CD8-positive, alpha-beta memory T cell (primary cell): ENCODE results near the gene TAAR6. TPM values are rescaled to one million over a fixed set of nuclear protein-coding genes. Genes with fewer than 3 reads are reported as not detected.
"Not testable (repeated sequence)": the region's sequence is repeated elsewhere in the genome, so short reads cannot be mapped to it uniquely, and the experiment has no call there.

ENCODE experiments used
- CTCF ChIA-PET: fragments of 350-600 bp; sonication (Branson Sonifier 250); formaldehyde crosslinking; loops from one replicate; lab custom pipeline; 2021; ENCODE audit warnings: antibody characterized with exemption; lab: Charles Lee
- POLR2A ChIA-PET: fragments of 350-600 bp; sonication (Branson Sonifier 250); formaldehyde crosslinking; loops from one replicate; lab custom pipeline; 2021; ENCODE audit warnings: antibody characterized with exemption; lab: Charles Lee
- DNase-seq, 5 donors: peaks; one replicate each; pipeline versions ENCODE4 v3.0.0 to v3.0.0-alpha.2; 2020 to 2022; ENCODE audit warnings: mixed read lengths in 1 of 5
- H3K27ac ChIP-seq: one replicate; pipeline ENCODE4 v1.7.0; 2013; ENCODE audit warnings: low read depth, mild to moderate bottlenecking, low read length, moderate library complexity
- H3K27me3 ChIP-seq: 2 replicates; pipeline ENCODE4 v1.7.0; 2013; ENCODE audit warnings: low read length, mild to moderate bottlenecking; ENCODE audit not compliant: insufficient read depth, poor library complexity, severe bottlenecking
- H3K36me3 ChIP-seq: 2 replicates; pipeline ENCODE4 v1.7.0; 2013; ENCODE audit warnings: mild to moderate bottlenecking, low read length, moderate library complexity; ENCODE audit not compliant: insufficient read depth
- H3K4me1 ChIP-seq: 2 replicates; pipeline ENCODE4 v1.7.0; 2013; ENCODE audit warnings: mild to moderate bottlenecking, low read length, moderate library complexity; ENCODE audit not compliant: insufficient read depth
- H3K4me3 ChIP-seq: 2 replicates; pipeline ENCODE4 v1.7.0; 2013; ENCODE audit warnings: mild to moderate bottlenecking, low read length
- H3K9me3 ChIP-seq: 2 replicates; pipeline ENCODE4 v1.7.0; 2013; ENCODE audit warnings: mild to moderate bottlenecking, low read length
- H3K27ac Mint-ChIP-seq, 8 donors: one replicate each; pipeline ENCODE4 v1.8.0; 2020 to 2021; ENCODE audit warnings: mixed read lengths in 8 of 8, mild to moderate bottlenecking in 6 of 8, inconsistent platforms in 3 of 8, moderate library complexity in 3 of 8
- H3K27me3 Mint-ChIP-seq, 2 donors: one replicate each; pipeline ENCODE4 v1.8.0; 2020 to 2021; ENCODE audit warnings: mixed read lengths in 2 of 2, mild to moderate bottlenecking in 1 of 2, moderate library complexity in 1 of 2
- H3K36me3 Mint-ChIP-seq, 3 donors: one replicate each; pipeline ENCODE4 v1.8.0; 2020 to 2021; ENCODE audit warnings: mixed read lengths in 3 of 3, inconsistent platforms in 1 of 3, mild to moderate bottlenecking in 1 of 3
- H3K4me1 Mint-ChIP-seq, 3 donors: one replicate each; pipeline ENCODE4 v1.8.0; 2020 to 2021; ENCODE audit warnings: mixed read lengths in 3 of 3, inconsistent platforms in 1 of 3, mild to moderate bottlenecking in 1 of 3
- H3K4me3 Mint-ChIP-seq, 7 donors: one replicate each; pipeline ENCODE4 v1.8.0; 2020 to 2021; ENCODE audit warnings: mixed read lengths in 7 of 7, mild to moderate bottlenecking in 6 of 7, moderate library complexity in 4 of 7, inconsistent platforms in 2 of 7
- H3K9me3 Mint-ChIP-seq, 5 donors: one replicate each; pipeline ENCODE4 v1.8.0; 2020 to 2022; ENCODE audit warnings: mixed read lengths in 5 of 5, mild to moderate bottlenecking in 3 of 5, moderate library complexity in 2 of 5, inconsistent platforms in 1 of 5
- polyA plus RNA-seq: library from polyadenylated mRNA; unstranded; fragments of 300-500 nt; fragmentation: Illumina TruSeq; gene quantifications from one replicate; pipeline ENCODE4 v1.2.3, GENCODE V29; 2021
- total RNA-seq, 2 experiments: library from RNA; stranded (reverse); gene quantifications; one replicate each; pipeline ENCODE4 v1.2.3, GENCODE V29; 2021

Gene TAAR6
- total and polyA plus RNA-seq, 3 experiments from 2014 or later: not detected

GRCh38 chr6:132537145-132537544 is 33.0 kb upstream of the TAAR6 start:
- peaks cover 7 to 39% of the 10 kb centered on the region in 2 donors for H3K27me3 Mint-ChIP-seq
- H3K36me3 Mint-ChIP-seq: peaks cover 0 to 14% (median 0%) of the 10 kb centered on the region in 3 donors
- H3K27ac Mint-ChIP-seq: no peak overlapping the region
- no peak for DNase-seq
- no peak overlapping the region for H3K4me3 Mint-ChIP-seq
- no peaks in the 10 kb centered on the region for H3K4me1 Mint-ChIP-seq
- H3K4me3 ChIP-seq: no peak overlapping the region
- ChIA-PET CTCF (no interaction called here), POLR2A (no interaction called here)
- no peaks in the 10 kb centered on the region for H3K9me3 ChIP-seq
- H3K36me3 ChIP-seq: no peaks in the 10 kb centered on the region
- H3K27ac ChIP-seq: no peak overlapping the region
- peaks cover 0 to 3% (median 0%) of the 10 kb centered on the region in 5 donors for H3K9me3 Mint-ChIP-seq
- H3K27me3 ChIP-seq: no peaks in the 10 kb centered on the region
- no peaks in the 10 kb centered on the region for H3K4me1 ChIP-seq

DNA sequence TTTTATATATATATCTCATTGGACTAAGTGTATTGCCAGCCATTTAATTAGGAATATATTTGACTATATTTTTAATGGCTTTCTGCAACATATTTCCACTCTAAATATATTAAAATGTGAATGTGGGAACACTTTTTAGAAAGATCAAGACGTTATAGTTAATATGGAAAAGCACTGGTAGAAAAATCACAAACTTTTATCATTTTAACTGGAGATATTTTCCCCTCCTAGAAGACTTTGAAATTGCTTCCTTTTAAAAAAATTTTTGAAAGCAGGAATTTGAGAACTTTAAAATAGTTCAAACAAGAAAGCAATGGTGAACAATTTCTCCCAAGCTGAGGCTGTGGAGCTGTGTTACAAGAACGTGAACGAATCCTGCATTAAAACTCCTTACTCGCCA is 32.1 kb upstream of the TAAR6 start, which contains the start of gene TAAR9:
Gene TAAR9, plus strand, starts transcription at position 301 of the 400 bp plus-strand sequence. Its CDS starts 13 bp downstream, at position 314.
- Mint-ChIP-seq H3K36me3 (peaks cover 0 to 14% (median 0%) of the 10 kb centered on the region in 3 donors), H3K27me3 (peaks cover 7 to 42% of the 10 kb centered on the region in 2 donors), H3K4me3 (no peak within 1 kb of the TSS), H3K27ac (no peak within 1 kb of the TSS), H3K4me1 (no peaks in the 10 kb centered on the region), H3K9me3 (peaks cover 0 to 3% (median 0%) of the 10 kb centered on the region in 5 donors)
- ChIA-PET CTCF (no interaction called here), POLR2A (no interaction called here)
- Histone ChIP-seq H3K27ac (no peak within 1 kb of the TSS), H3K27me3 (no peaks in the 10 kb centered on the region), H3K4me1 (no peaks in the 10 kb centered on the region), H3K9me3 (no peaks in the 10 kb centered on the region), H3K4me3 (no peak within 1 kb of the TSS), H3K36me3 (no peaks in the 10 kb centered on the region)
- no peak for DNase-seq

DNA sequence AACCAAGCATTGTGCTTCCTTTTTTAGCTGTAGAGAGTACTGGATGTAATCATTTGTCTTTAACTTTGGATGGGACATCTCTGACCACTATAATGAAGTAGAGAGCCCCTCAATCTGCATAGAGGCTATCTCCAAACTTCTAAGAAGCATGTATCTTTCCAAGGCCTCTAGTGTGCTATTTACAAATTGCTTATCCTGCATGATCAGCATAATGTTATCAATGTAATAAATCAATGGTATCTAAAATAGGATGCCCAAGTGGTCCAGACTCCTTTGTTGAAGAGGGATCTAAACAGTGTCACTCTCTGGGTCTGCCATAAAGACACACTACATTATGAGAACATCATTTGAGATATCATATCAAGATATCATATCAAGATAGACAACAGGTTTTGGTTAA is 25.3 kb upstream of the TAAR6 start:
- Histone ChIP-seq H3K4me1 (no peaks in the 10 kb centered on the region), H3K36me3 (no peaks in the 10 kb centered on the region), H3K27me3 (no peaks in the 10 kb centered on the region), H3K9me3 (no peaks in the 10 kb centered on the region), H3K27ac (no peak overlapping the region), H3K4me3 (no peak overlapping the region)
- H3K9me3 Mint-ChIP-seq: no peaks in the 10 kb centered on the region
- peaks cover 12 to 24% of the 10 kb centered on the region in 2 donors for H3K27me3 Mint-ChIP-seq
- ChIA-PET CTCF (no interaction called here), POLR2A (no interaction called here)
- H3K36me3 Mint-ChIP-seq: no peaks in the 10 kb centered on the region
- H3K4me1 Mint-ChIP-seq: no peaks in the 10 kb centered on the region
- no peak overlapping the region for H3K4me3 Mint-ChIP-seq
- no peak for DNase-seq
- H3K27ac Mint-ChIP-seq: no peak overlapping the region

GRCh38 chr6:132548746-132549463 is 21.2 kb upstream of the TAAR6 start:
- no peaks in the 10 kb centered on the region for H3K4me1 ChIP-seq
- Mint-ChIP-seq H3K4me3 (no peak overlapping the region), H3K27ac (no peak overlapping the region), H3K27me3 (peaks cover 8 to 18% of the 10 kb centered on the region in 2 donors), H3K9me3 (no peaks in the 10 kb centered on the region), H3K4me1 (no peaks in the 10 kb centered on the region), H3K36me3 (no peaks in the 10 kb centered on the region)
- no peak overlapping the region for H3K27ac ChIP-seq
- DNase-seq: no peak
- no peaks in the 10 kb centered on the region for H3K36me3 ChIP-seq
- no peaks in the 10 kb centered on the region for H3K9me3 ChIP-seq
- no peak overlapping the region for H3K4me3 ChIP-seq
- H3K27me3 ChIP-seq: no peaks in the 10 kb centered on the region
- ChIA-PET POLR2A (no interaction called here), CTCF (no interaction called here)

DNA sequence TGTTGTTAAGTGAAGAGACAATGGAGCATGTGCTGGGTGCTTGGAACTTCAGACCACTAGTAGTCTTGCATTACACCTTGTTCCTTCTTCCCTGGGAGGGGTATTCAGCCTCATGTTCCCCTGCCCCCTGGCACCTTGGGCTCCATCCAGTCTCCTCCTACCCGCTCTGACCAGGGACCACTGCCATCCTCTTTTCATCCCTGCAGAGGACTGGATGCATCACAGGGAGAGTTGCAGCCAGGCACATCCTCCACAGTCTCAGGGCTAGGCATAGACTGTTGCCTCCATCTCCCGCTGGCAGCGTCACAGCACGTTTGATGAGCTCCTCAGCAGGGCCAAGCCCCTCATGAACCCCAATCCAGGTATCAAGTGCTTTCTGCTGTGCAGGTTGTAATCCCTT is 18.9 kb upstream of the TAAR6 start:
- ChIA-PET POLR2A (no interaction called here), CTCF (no interaction called here)
- no peaks in the 10 kb centered on the region for H3K4me1 ChIP-seq
- H3K9me3 ChIP-seq: no peaks in the 10 kb centered on the region
- Mint-ChIP-seq H3K4me1 (no peaks in the 10 kb centered on the region), H3K27ac (no peak overlapping the region), H3K9me3 (no peaks in the 10 kb centered on the region), H3K27me3 (peaks cover 4 to 28% of the 10 kb centered on the region in 2 donors), H3K4me3 (no peak overlapping the region), H3K36me3 (no peaks in the 10 kb centered on the region)
- H3K4me3 ChIP-seq: no peak overlapping the region
- DNase-seq: no peak
- H3K27me3 ChIP-seq: no peaks in the 10 kb centered on the region
- H3K27ac ChIP-seq: no peak overlapping the region
- H3K36me3 ChIP-seq: no peaks in the 10 kb centered on the region

GRCh38 chr6:132552372-132552771 is 17.8 kb upstream of the TAAR6 start, which contains the start of gene TAAR8:
TAAR8 (plus strand) TSS chr6:132552672; CDS start chr6:132552693, 21 bp downstream.
- CTCF ChIA-PET: interaction anchor here (0.8 kb wide), 1 partner anchor 26 kb away, joined by 3 read pairs; no protein-coding TSS in a partner anchor
- Mint-ChIP-seq H3K9me3 (no peaks in the 10 kb centered on the region), H3K4me1 (no peaks in the 10 kb centered on the region), H3K36me3 (no peaks in the 10 kb centered on the region), H3K4me3 (no peak within 1 kb of the TSS), H3K27me3 (peaks cover 4 to 40% of the 10 kb centered on the region in 2 donors), H3K27ac (no peak within 1 kb of the TSS)
- H3K36me3 ChIP-seq: no peaks in the 10 kb centered on the region
- H3K4me1 ChIP-seq: no peaks in the 10 kb centered on the region
- H3K27me3 ChIP-seq: no peaks in the 10 kb centered on the region
- no peak for DNase-seq
- POLR2A ChIA-PET: no interaction called here
- H3K9me3 ChIP-seq: no peaks in the 10 kb centered on the region
- no peak within 1 kb of the TSS for H3K27ac ChIP-seq
- no peak within 1 kb of the TSS for H3K4me3 ChIP-seq

DNA sequence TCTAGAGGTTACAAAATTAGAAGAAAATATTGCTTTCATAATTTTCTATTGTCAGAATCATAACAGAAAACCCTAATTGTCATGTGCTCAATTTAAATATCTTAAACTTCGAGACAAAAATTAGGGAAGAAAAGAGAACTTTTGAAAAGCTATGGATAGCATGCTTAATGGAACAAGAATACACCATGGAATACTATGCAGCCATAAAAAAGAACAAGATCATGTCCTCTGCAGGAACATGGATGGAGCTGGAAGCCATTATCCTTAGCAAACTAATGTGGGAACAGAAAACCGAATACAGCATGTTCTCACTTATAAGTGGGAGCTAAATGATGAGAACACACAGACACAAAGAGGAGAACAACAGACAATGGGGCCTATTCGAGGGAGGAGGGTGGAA is 10.0 kb upstream of the TAAR6 start:
- H3K36me3 Mint-ChIP-seq, H3K27ac ChIP-seq, H3K4me3 ChIP-seq, POLR2A ChIA-PET, H3K4me3 Mint-ChIP-seq, CTCF ChIA-PET, H3K27ac Mint-ChIP-seq, H3K9me3 Mint-ChIP-seq, H3K4me1 ChIP-seq, H3K9me3 ChIP-seq, H3K36me3 ChIP-seq, H3K4me1 Mint-ChIP-seq, DNase-seq, H3K27me3 ChIP-seq: not testable (repeated sequence)
- peaks cover 9 to 48% of the 10 kb centered on the region in 2 donors for H3K27me3 Mint-ChIP-seq

- Histone ChIP-seq H3K27me3 (peaks cover 10% of the 10 kb centered on the region), H3K27ac (no peak overlapping the region), H3K36me3 (no peaks in the 10 kb centered on the region), H3K4me1 (no peaks in the 10 kb centered on the region), H3K4me3 (no peak overlapping the region), H3K9me3 (no peaks in the 10 kb centered on the region)
- Mint-ChIP-seq H3K4me3 (no peak overlapping the region), H3K27me3 (peaks cover 0 to 35% of the 10 kb centered on the region in 2 donors), H3K36me3 (no peaks in the 10 kb centered on the region), H3K4me1 (no peaks in the 10 kb centered on the region), H3K27ac (no peak overlapping the region), H3K9me3 (no peaks in the 10 kb centered on the region)
- POLR2A ChIA-PET: no interaction called here
- DNase-seq: no peak
- CTCF ChIA-PET: no interaction called here
These were observed 3.7 kb upstream of the TAAR6 start for GRCh38 chr6:132566404-132566803.
